Upper lobe of left lung (tissue), 6 donors: ENCODE data around the gene IPCEF1. TPM values are rescaled to one million over a fixed set of nuclear protein-coding genes. Genes with fewer than 3 reads are reported as not detected.

Experiments used
- ATAC-seq, 2 donors: fragments of 200-7000 bp; cut with Tn5 transposase; one replicate each; pipeline ENCODE4 v1.9.1; 2022; ENCODE audit warnings: mild to moderate bottlenecking in 2 of 2, moderate library complexity in 2 of 2; ENCODE audit not compliant: low FRiP score in 2 of 2
- DNase-seq, 2 donors: peaks; one replicate each; pipeline ENCODE4 v3.0.0-alpha.2; 2019 to 2020
- H3K27ac ChIP-seq, 4 donors: fragments of 200-600 bp; sonication (generic); one replicate each; pipeline ENCODE4 v1.5.1; 2016 to 2019
- H3K27me3 ChIP-seq, 4 donors: fragments of 200-600 bp; sonication (generic); one replicate each; pipeline ENCODE4 v1.5.1; 2017 to 2019
- H3K36me3 ChIP-seq, 4 donors: fragments of 200-600 bp; sonication (generic); one replicate each; pipeline ENCODE4 v1.5.1; 2016 to 2019
- H3K4me1 ChIP-seq, 4 donors: fragments of 200-600 bp; sonication (generic); one replicate each; pipeline ENCODE4 v1.5.1; 2018 to 2019
- H3K4me3 ChIP-seq, 4 donors: fragments of 200-600 bp; sonication (generic); one replicate each; pipeline ENCODE4 v1.5.1; 2017 to 2019; ENCODE audit warnings: mild to moderate bottlenecking in 2 of 4, moderate library complexity in 1 of 4
- H3K9me3 ChIP-seq, 4 donors: fragments of 200-600 bp; sonication (generic); one replicate each; pipeline ENCODE4 v1.5.1; 2018 to 2019
- EP300 ChIP-seq, 4 donors: sonication (generic); formaldehyde crosslinking; IDR thresholded peaks; one replicate each; pipeline ENCODE4 v1.5.1; 2017; ENCODE audit warnings: antibody characterized with exemption in 4 of 4, control low read depth in 2 of 4
- POLR2A ChIP-seq, 4 donors: fragments of 450-650 bp; IDR thresholded peaks; one replicate each; pipeline ENCODE4 v1.5.1; 2016 to 2017; ENCODE audit warnings: antibody characterized with exemption in 4 of 4, mild to moderate bottlenecking in 2 of 4
- POLR2AphosphoS5 ChIP-seq, 2 donors: sonication (generic); formaldehyde crosslinking; IDR thresholded peaks; one replicate each; pipeline ENCODE4 v1.5.1; 2017; ENCODE audit warnings: antibody characterized with exemption in 2 of 2
- WGBS, 2 donors: methylation state at CpG; one replicate each; pipeline ENCODE4 v1.1.5; 2017 to 2018; 5-methylcytosine and 5-hydroxymethylcytosine counted together
- total RNA-seq, 6 donors: library from RNA; depleted of rRNA in 4 of 6; stranded (reverse); fragments of >200 nt in 4 of 6; gene quantifications; one replicate each; pipeline versions ENCODE4 v1.1.0 to v1.2.1, GENCODE V29; 2016 to 2021
- TF ChIP-seq, protein P1 (sequence below), 6 experiments: fragments of 450-650 bp in 4 of 6; fragments of 200-600 bp in 2 of 6; sonication (generic) in 2 of 6; IDR thresholded peaks; one replicate each; pipeline ENCODE4 v1.5.1; 2016 to 2019; ENCODE audit warnings: antibody characterized with exemption in 6 of 6
- donor health status: DM: no; HTN: no; CAD: no; lungs with moderate emphysema.
- donor health status: DM: no; HTN: yes; CAD: no; lungs with severe emphysema.

Gene IPCEF1
- total RNA-seq, 6 donors from 2014 or later = 1.0 to 5.5 (median 4.0) TPM

- Histone ChIP-seq H3K4me3 (no peak overlapping the region), H3K4me1 (no peaks in the 10 kb centered on the region), H3K9me3 (peaks cover 0 to 5% (median 0%) of the 10 kb centered on the region in 4 donors), H3K27ac (no peak overlapping the region), H3K27me3 (no peaks in the 10 kb centered on the region), H3K36me3 (no peaks in the 10 kb centered on the region)
- DNase-seq (no peak), ATAC-seq (no peak)
- no peak for TF ChIP-seq POLR2AphosphoS5 (IDR thresholded peaks at IDR 0.05)
- TF ChIP-seq, protein P1, sequence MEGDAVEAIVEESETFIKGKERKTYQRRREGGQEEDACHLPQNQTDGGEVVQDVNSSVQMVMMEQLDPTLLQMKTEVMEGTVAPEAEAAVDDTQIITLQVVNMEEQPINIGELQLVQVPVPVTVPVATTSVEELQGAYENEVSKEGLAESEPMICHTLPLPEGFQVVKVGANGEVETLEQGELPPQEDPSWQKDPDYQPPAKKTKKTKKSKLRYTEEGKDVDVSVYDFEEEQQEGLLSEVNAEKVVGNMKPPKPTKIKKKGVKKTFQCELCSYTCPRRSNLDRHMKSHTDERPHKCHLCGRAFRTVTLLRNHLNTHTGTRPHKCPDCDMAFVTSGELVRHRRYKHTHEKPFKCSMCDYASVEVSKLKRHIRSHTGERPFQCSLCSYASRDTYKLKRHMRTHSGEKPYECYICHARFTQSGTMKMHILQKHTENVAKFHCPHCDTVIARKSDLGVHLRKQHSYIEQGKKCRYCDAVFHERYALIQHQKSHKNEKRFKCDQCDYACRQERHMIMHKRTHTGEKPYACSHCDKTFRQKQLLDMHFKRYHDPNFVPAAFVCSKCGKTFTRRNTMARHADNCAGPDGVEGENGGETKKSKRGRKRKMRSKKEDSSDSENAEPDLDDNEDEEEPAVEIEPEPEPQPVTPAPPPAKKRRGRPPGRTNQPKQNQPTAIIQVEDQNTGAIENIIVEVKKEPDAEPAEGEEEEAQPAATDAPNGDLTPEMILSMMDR (IDR thresholded peaks at IDR 0.05) = no peak
- no peak for TF ChIP-seq POLR2A (IDR thresholded peaks at IDR 0.05)
- TF ChIP-seq EP300 (IDR thresholded peaks at IDR 0.05) = no peak
- 87 to 91% methylated on average over 6 of the region's 6 CpGs for WGBS, 2 donors
Observed at GRCh38 chr6:154383273-154383672, 26.7 kb upstream of the IPCEF1 start.

DNA sequence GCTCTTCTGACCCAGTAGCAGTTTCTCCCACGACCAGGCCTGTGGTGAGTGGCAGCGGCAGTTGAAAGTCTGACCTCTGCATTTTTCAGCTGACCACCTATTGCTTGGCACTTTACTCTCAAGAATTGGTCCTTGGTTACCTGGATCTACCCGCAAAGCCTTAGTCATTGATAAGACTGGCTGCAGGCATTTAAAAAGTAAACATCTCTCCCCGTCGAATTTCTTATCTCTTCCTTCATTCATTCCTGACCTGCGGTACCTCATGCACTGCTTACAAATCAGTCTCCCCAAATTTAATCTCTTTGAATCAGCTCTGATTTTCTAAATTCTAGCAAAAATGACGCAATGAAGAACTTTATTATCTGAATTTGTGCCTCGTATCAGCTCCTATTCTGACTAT is 26.1 kb upstream of the IPCEF1 start:
- peaks cover 0 to 5% (median 0%) of the 10 kb centered on the region in 4 donors for H3K9me3 ChIP-seq
- no peaks in the 10 kb centered on the region for H3K36me3 ChIP-seq
- TF ChIP-seq, protein P1 (IDR thresholded peaks at IDR 0.05) = no peak
- TF ChIP-seq POLR2A (IDR thresholded peaks at IDR 0.05) (no peak), POLR2AphosphoS5 (IDR thresholded peaks at IDR 0.05) (no peak), EP300 (IDR thresholded peaks at IDR 0.05) (no peak)
- H3K27ac ChIP-seq = no peak overlapping the region
- H3K4me3 ChIP-seq = no peak overlapping the region
- no peaks in the 10 kb centered on the region for H3K4me1 ChIP-seq
- ATAC-seq = no peak
- H3K27me3 ChIP-seq = no peaks in the 10 kb centered on the region
- no peak for DNase-seq
- WGBS, 2 donors = 75 to 85% methylated on average over 8 of the region's 8 CpGs

GRCh38 chr6:154381548-154381947 is 24.9 kb upstream of the IPCEF1 start:
- 88 to 95% methylated on average over 4 of the region's 4 CpGs for WGBS, 2 donors

GRCh38 chr6:154380741-154381140 is 24.1 kb upstream of the IPCEF1 start:
- DNase-seq = no peak
- ATAC-seq = peak in 1 of 2 donors; percentile 58

More at GRCh38 chr6:154381548-154381947, 24.9 kb upstream of the IPCEF1 start:
- TF ChIP-seq POLR2A (IDR thresholded peaks at IDR 0.05) (no peak), POLR2AphosphoS5 (IDR thresholded peaks at IDR 0.05) (no peak), EP300 (IDR thresholded peaks at IDR 0.05) (no peak)
- TF ChIP-seq, protein P1 (IDR thresholded peaks at IDR 0.05) = no peak
- no peaks in the 10 kb centered on the region for H3K27me3 ChIP-seq
- no peak overlapping the region for H3K27ac ChIP-seq
- H3K4me3 ChIP-seq = no peak overlapping the region
- H3K4me1 ChIP-seq = no peaks in the 10 kb centered on the region
- H3K9me3 ChIP-seq = peaks cover 0 to 5% (median 0%) of the 10 kb centered on the region in 4 donors
- DNase-seq (no peak), ATAC-seq (no peak)
- H3K36me3 ChIP-seq = no peaks in the 10 kb centered on the region

More at GRCh38 chr6:154380741-154381140, 24.1 kb upstream of the IPCEF1 start:
- peaks cover 0 to 5% (median 0%) of the 10 kb centered on the region in 4 donors for H3K9me3 ChIP-seq
- TF ChIP-seq, protein P1 (IDR thresholded peaks at IDR 0.05) = no peak
- TF ChIP-seq EP300 (IDR thresholded peaks at IDR 0.05) (no peak), POLR2A (IDR thresholded peaks at IDR 0.05) (no peak), POLR2AphosphoS5 (IDR thresholded peaks at IDR 0.05) (no peak)
- H3K36me3 ChIP-seq = no peaks in the 10 kb centered on the region
- H3K4me1 ChIP-seq = no peaks in the 10 kb centered on the region
- WGBS, 2 donors = 45 to 51% methylated on average over 2 of the region's 2 CpGs
- H3K27ac ChIP-seq = no peak overlapping the region
- H3K4me3 ChIP-seq = no peak overlapping the region
- H3K27me3 ChIP-seq = no peaks in the 10 kb centered on the region
